ENCODE measurements around the gene SLFN14.

DNA sequence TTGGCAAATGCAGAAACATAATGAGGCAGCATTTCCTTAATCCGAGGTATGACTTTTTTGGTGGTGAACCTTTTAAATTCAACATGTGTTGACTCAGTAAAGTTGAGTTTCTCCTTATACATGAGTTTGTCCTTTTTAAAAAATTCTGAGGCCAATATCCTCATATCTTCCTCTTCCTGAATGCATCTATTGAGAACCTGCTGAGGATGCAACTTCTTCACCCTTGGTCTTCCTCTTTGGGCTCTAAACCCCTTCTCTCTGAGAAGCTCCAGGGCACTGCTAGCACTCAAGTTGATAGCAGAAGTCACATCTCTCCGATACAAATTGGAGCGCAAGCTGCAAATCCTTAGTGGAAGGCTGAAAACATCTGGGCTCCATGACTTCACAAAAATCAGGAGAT lies 3.3 kb downstream of the SLFN14 start:
- no peak for TF ChIP-seq CTCF (IDR thresholded peaks at IDR 0.05 in 4 of 5, conservative IDR thresholded peaks at IDR 0.05 in 1 of 5)
- no peak for TF ChIP-seq POLR2A (IDR thresholded peaks at IDR 0.05)
